ENCODE data around the gene SYNE2. TPM values are rescaled to one million over a fixed set of nuclear protein-coding genes. Genes with fewer than 3 reads are reported as not detected.

SYNE2 gene
- total and polyA plus RNA-seq, 4 donors: 26.9 to 208 (median 67.9) TPM

DNA sequence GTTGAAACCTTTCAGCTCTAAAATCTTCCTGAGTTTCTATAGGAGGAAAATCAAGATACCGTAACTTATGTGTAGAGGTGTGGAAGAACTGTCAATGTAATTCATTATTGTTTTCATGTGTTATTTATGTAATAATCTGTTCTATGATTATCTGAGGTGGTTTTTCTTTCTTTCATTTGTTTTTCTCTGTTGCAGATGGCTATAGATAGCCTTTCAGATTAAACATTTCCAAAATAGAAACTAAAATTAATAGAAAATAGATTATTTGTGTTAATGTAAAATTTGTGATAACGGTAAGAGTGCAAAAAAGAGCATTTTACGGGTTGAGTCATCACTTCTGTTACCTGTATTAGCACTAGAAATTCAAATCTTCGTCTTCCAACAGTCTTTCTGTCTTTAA, 128.8 kb downstream of the SYNE2 start:
- Histone ChIP-seq H3K36me3 (ENCODE audit: control insufficient read depth in 4 of 4, insufficient read depth in 4 of 4, low read length in 4 of 4) (peaks cover 0 to 20% (median 4%) of the 10 kb centered on the region in 4 donors), H3K27ac (ENCODE audit: low read depth in 1 of 2, low read length in 1 of 2) (no peak overlapping the region), H3K4me3 (no peak overlapping the region), H3K27me3 (ENCODE audit: control insufficient read depth in 3 of 3, insufficient read depth in 3 of 3, low read length in 2 of 3) (no peaks in the 10 kb centered on the region), H3K9ac (ENCODE audit: insufficient read depth in 1 of 2, low read length in 2 of 2) (no peak overlapping the region), H3K9me3 (ENCODE audit: control insufficient read depth in 4 of 4, insufficient read depth in 3 of 4, low read length in 3 of 4) (no peaks in the 10 kb centered on the region), H3K4me1 (ENCODE audit: control insufficient read depth in 5 of 5, insufficient read depth in 5 of 5, low read length in 5 of 5) (no peaks in the 10 kb centered on the region)
- 95 to 97% methylated on average over 4 of the region's 4 CpGs for WGBS, 2 donors
- TF ChIP-seq, protein P1, sequence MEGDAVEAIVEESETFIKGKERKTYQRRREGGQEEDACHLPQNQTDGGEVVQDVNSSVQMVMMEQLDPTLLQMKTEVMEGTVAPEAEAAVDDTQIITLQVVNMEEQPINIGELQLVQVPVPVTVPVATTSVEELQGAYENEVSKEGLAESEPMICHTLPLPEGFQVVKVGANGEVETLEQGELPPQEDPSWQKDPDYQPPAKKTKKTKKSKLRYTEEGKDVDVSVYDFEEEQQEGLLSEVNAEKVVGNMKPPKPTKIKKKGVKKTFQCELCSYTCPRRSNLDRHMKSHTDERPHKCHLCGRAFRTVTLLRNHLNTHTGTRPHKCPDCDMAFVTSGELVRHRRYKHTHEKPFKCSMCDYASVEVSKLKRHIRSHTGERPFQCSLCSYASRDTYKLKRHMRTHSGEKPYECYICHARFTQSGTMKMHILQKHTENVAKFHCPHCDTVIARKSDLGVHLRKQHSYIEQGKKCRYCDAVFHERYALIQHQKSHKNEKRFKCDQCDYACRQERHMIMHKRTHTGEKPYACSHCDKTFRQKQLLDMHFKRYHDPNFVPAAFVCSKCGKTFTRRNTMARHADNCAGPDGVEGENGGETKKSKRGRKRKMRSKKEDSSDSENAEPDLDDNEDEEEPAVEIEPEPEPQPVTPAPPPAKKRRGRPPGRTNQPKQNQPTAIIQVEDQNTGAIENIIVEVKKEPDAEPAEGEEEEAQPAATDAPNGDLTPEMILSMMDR (IDR thresholded peaks at IDR 0.05; ENCODE audit: control extremely low read depth, extremely low read depth): no peak
- no peak for DNase-seq
- no peak for ATAC-seq (ENCODE audit: insufficient read depth, low FRiP score)

DNA sequence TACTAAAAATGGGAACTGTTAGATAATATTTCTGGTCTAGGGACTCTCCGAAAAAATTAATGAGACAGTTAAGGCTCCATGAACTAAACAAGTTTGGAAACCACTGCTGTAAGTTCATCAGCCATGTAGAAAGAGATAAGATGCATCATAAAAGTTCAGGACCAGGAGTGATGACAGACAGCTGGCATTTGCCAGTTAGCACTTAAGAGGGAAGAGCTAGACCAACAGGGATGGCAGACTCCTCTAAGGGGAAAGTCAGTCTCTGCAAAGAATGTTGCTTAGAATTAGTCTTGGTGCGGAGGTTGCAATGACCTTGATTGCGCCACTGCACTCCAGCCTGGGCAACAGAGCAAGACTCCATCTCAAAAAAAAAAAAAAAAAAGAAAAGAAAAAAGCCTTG, 129.4 kb downstream of the SYNE2 start:
- no peaks in the 10 kb centered on the region for H3K9me3 ChIP-seq (ENCODE audit: control insufficient read depth in 4 of 4, insufficient read depth in 3 of 4, low read length in 3 of 4)
- H3K27ac ChIP-seq (ENCODE audit: low read depth in 1 of 2, low read length in 1 of 2): no peak overlapping the region
- DNase-seq: no peak
- H3K4me3 ChIP-seq: no peak overlapping the region
- H3K4me1 ChIP-seq (ENCODE audit: control insufficient read depth in 5 of 5, insufficient read depth in 5 of 5, low read length in 5 of 5): no peaks in the 10 kb centered on the region
- peaks cover 0 to 20% (median 4%) of the 10 kb centered on the region in 4 donors for H3K36me3 ChIP-seq (ENCODE audit: control insufficient read depth in 4 of 4, insufficient read depth in 4 of 4, low read length in 4 of 4)
- WGBS, 2 donors: 96% methylated on average over 3 of the region's 3 CpGs
- H3K9ac ChIP-seq (ENCODE audit: insufficient read depth in 1 of 2, low read length in 2 of 2): no peak overlapping the region
- H3K27me3 ChIP-seq (ENCODE audit: control insufficient read depth in 3 of 3, insufficient read depth in 3 of 3, low read length in 2 of 3): no peaks in the 10 kb centered on the region
- ATAC-seq (ENCODE audit: insufficient read depth, low FRiP score): no peak
- TF ChIP-seq, protein P1 (IDR thresholded peaks at IDR 0.05; ENCODE audit: control extremely low read depth, extremely low read depth): no peak

DNA sequence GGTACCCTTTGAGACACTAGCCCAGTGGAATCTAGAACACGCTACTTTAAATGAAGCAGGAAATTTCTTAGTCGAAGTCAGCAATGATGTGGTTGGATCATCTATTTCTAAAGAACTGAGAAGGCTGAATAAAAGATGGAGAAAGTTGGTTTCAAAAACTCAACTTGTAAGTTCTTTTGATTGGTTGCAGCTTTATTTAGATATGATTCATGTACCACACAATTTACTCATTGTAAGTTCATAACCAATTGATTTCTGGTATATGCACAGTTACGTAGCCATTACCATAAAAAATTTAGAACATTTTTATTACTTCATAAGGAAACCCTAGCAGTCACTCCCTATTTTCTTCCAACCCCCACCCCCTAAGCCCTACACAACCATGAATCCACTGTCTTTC, 129.8 kb downstream of the SYNE2 start:
- no peak for ATAC-seq (ENCODE audit: insufficient read depth, low FRiP score)
- peaks cover 0 to 18% (median 4%) of the 10 kb centered on the region in 4 donors for H3K36me3 ChIP-seq (ENCODE audit: control insufficient read depth in 4 of 4, insufficient read depth in 4 of 4, low read length in 4 of 4)
- H3K4me3 ChIP-seq: no peak overlapping the region
- H3K4me1 ChIP-seq (ENCODE audit: control insufficient read depth in 5 of 5, insufficient read depth in 5 of 5, low read length in 5 of 5): no peaks in the 10 kb centered on the region
- no peaks in the 10 kb centered on the region for H3K9me3 ChIP-seq (ENCODE audit: control insufficient read depth in 4 of 4, insufficient read depth in 3 of 4, low read length in 3 of 4)
- TF ChIP-seq, protein P1 (IDR thresholded peaks at IDR 0.05; ENCODE audit: control extremely low read depth, extremely low read depth): no peak
- WGBS, 2 donors: 95 to 97% methylated on average over 3 of the region's 3 CpGs
- no peak overlapping the region for H3K9ac ChIP-seq (ENCODE audit: insufficient read depth in 1 of 2, low read length in 2 of 2)
- DNase-seq: no peak
- no peaks in the 10 kb centered on the region for H3K27me3 ChIP-seq (ENCODE audit: control insufficient read depth in 3 of 3, insufficient read depth in 3 of 3, low read length in 2 of 3)
- H3K27ac ChIP-seq (ENCODE audit: low read depth in 1 of 2, low read length in 1 of 2): no peak overlapping the region

Measured in lung (tissue), 12 donors.